Posterior vena cava (tissue), 2 donors: ENCODE measurements around the gene HACD2. TPM values are rescaled to one million over a fixed set of nuclear protein-coding genes. Genes with fewer than 3 reads are reported as not detected.

ENCODE experiments used
- DNase-seq: peaks from one replicate; pipeline ENCODE4 v3.0.0-alpha.2; 2020; ENCODE audit warnings: low spot score
- intact Hi-C, 2 donors: fragments of 100-400 bp; cut with DNase I; formaldehyde crosslinking; loops; one replicate each; pipeline versions ENCODE4 v1.14.1 to v1.14.2; 2022 to 2023
- long read RNA-seq, 2 donors: library from polyadenylated mRNA; unstranded; transcript quantifications; one replicate each; pipeline ENCODE4 v2.0.0, GENCODE V29; 2020 to 2021
- total RNA-seq, 2 donors: library from RNA; stranded (reverse); fragmentation: NEBNext Ultra II Directional; extraction: Animal tissue kit (Norgen Biotek cat#: 25700); gene quantifications; one replicate each; pipeline ENCODE4 v1.2.1, GENCODE V29; 2021
- donor health status: DM: yes; HTN: yes; CAD: no.
- donor health status: DM: yes; HTN: yes; CAD: no.

HACD2 gene, protein sequence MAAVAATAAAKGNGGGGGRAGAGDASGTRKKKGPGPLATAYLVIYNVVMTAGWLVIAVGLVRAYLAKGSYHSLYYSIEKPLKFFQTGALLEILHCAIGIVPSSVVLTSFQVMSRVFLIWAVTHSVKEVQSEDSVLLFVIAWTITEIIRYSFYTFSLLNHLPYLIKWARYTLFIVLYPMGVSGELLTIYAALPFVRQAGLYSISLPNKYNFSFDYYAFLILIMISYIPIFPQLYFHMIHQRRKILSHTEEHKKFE
- 10 to 100 TPM; 16.5 to 19.9 TPM for total RNA-seq
- long read RNA-seq, donor 1, partial matches to known transcripts = 1 of 2 reads
- long read RNA-seq, donor 1, other reads (novel, unspliced or antisense) = 1 of 2 reads
- long read RNA-seq, donor 2, partial matches to known transcripts = 0 of 2 reads
- long read RNA-seq, donor 2, other reads (novel, unspliced or antisense) = 2 of 2 reads

GRCh38 chr3:123584988-123585937 lies at the start of gene HACD2:
TSS of gene HACD2 (minus strand) at chr3:123585053. CDS start at chr3:123585027, 26 bp downstream.
- intact Hi-C loops = no loop called here
- DNase-seq = peak; percentile 98

- intact Hi-C loops = no loop called here
- no peak for DNase-seq
These were observed 49.5 kb upstream of the HACD2 start for GRCh38 chr3:123634149-123635051.

DNA sequence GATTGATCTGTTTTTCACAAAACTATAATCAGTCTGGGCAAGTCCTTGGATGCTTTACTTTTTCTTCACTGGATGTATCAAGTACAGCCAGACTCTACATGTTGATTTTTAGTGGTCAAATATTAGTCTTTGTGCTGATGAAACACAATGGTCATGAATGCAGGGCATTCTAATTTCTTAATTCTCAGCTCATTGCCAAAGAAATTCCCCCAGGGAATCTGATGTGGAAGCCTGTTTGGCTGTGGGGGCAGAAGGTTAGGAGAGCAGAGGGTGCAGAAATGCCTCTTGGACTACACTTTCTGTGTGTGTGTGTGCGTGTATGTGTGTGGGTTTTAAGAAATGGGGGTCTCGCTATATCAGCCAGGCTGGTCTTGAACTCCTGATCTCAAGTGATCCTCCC lies 48.7 kb upstream of the HACD2 start:
- intact Hi-C loops = no loop called here

DNA sequence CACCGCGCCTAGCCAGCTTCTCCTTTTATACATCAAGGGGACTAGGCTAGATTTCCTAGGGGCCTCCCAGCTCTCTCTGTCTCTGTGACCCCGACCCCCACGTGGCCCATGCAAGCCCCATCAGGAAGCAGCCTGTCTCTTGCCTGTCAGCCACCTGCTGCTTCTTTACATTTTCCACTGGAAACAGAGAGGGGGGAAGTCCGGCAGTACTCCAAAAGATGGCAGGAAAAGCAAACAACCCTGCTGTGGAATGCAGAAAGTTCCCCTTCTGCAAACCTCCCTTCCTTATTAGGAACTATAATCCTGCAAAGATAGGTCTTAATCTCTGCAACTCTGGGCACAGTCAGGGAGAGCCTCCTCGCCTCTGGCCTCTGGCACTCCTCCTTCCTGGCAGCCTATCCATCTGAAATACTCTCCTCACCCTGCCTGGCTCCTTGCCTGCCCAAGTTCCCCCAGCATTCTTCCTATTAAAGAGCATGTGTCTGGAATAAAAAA lies 47.4 kb upstream of the HACD2 start:
- intact Hi-C loops = no loop called here

More for the DNA sequence above, 48.7 kb upstream of the HACD2 start:
- DNase-seq = no peak

GRCh38 chr3:123629747-123630047 lies 44.8 kb upstream of the HACD2 start:
- intact Hi-C loops = no loop called here

More for the DNA sequence above, 47.4 kb upstream of the HACD2 start:
- DNase-seq = no peak

GRCh38 chr3:123628996-123629746 lies 44.3 kb upstream of the HACD2 start:
- DNase-seq = no peak
- intact Hi-C loops = no loop called here

More at GRCh38 chr3:123629747-123630047, 44.8 kb upstream of the HACD2 start:
- DNase-seq = no peak

DNA sequence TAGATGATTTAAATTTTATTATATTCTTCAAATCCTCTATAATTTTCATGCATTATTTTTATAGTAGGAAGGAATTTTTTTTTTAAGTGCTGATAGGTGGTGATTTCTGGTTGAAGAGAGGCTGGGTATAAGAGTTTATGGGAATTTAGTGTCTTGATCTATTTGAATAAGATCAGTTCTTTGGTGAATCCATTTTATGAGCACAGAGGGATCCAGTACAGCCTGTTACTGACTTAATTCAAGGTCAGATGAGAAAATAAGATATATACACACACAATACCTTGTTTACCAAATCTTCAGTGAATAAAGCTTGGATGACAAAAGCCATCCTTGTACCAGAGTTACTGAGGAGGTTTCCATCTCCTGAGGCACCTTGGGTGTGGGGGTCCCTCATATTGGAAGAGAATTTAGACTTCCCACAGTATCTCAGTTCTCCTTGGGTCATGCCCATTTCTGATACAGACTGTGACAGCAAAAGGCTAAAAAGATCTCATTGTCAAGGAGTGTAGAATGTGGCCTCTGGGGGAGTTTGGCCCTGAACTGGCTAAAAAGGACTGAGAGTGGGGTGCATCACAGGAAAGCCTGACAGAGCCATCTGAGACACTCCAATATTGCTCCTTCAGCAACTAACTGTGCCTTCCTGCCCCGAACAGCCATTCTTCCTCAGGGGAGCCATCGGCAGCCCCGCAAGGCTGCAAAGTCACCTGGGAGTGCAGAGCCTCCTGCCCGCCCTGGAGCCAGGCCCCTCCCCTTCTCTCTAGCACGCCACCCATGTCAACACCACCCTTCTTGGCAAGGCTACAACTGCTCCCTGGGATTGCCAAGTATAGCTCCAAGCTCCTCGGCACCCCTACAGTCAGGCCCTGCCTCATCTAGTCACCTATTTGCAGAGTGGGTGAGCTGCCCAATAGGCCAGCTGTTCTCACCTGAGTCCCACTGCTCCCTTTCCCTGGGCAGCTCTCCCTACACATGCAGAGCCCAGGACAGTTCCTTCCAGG lies 43.1 kb upstream of the HACD2 start:
- intact Hi-C loops = no loop called here
- no peak for DNase-seq

- no peak for DNase-seq
- intact Hi-C loops = no loop called here
These were observed 42.0 kb upstream of the HACD2 start for GRCh38 chr3:123626881-123627280.

DNA sequence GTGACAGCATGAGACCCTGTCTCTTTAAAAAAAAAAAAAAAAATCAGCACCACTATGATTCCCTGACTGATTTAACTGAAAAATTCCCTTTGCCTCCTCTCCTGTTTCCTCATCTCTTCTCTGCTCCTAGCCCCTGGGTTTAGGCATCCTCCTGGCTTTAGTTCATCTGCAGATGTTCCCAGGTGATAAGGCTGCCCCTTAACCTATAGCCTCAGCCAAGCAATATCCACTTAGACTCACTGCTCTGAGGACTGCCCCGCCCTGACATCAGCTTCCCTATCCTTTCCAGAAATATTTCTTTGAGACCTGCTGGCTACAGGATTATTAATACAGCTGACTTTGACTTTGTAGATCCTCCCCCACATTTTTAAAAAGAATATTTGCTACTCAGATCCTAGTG lies 39.4 kb upstream of the HACD2 start:
- no peak for DNase-seq
- intact Hi-C loops = no loop called here

GRCh38 chr3:123623346-123623880 lies 38.6 kb upstream of the HACD2 start:
- intact Hi-C loops = no loop called here
- DNase-seq = no peak

- DNase-seq = no peak
- intact Hi-C loops = no loop called here
These were observed 37.9 kb upstream of the HACD2 start for GRCh38 chr3:123622766-123623165.

DNA sequence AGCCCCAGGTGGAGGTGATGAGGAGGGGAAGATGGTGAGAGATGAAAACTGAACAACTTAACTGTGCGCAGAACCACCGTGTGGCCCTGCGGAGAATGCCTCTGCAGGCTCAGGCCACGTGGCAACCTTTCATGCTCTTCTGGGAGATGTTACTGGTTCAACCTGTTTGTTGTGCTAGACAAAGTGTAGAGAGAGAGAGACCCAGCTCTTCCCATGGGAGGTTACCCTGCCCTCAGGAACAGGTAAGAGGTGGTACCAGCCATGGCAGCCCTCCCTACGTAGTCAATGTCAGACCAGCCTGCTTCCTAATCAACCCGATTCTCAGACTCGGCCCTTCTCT lies 37.0 kb upstream of the HACD2 start:
- intact Hi-C loops = no loop called here
- no peak for DNase-seq

- no peak for DNase-seq
- intact Hi-C loops = no loop called here
These were observed 36.5 kb upstream of the HACD2 start for GRCh38 chr3:123621186-123621849.

- intact Hi-C loops = no loop called here
- DNase-seq = no peak
These were observed 35.5 kb upstream of the HACD2 start for GRCh38 chr3:123620343-123620742.

- peak; percentile 91 for DNase-seq
- intact Hi-C loops = no loop called here
These were observed 34.1 kb upstream of the HACD2 start for GRCh38 chr3:123618768-123619484.
